ENCODE results near the gene TLR4.

GRCh38 chr9:117732494-117732893 lies 28.3 kb downstream of the TLR4 start:
- TF ChIP-seq CTCF (IDR thresholded peaks at IDR 0.05) (no peak), POLR2A (IDR thresholded peaks at IDR 0.05) (no peak)
